Lung (tissue), 12 donors: Measurements from ENCODE around the gene PPP1R9B. TPM values are rescaled to one million over a fixed set of nuclear protein-coding genes. Genes with fewer than 3 reads are reported as not detected.

ENCODE experiments used
- ATAC-seq: fragments of 200-7000 bp; cut with Tn5 transposase; one replicate; pipeline ENCODE4 v1.9.1; 2020; ENCODE audit warnings: moderate number of reproducible peaks; ENCODE audit not compliant: insufficient read depth, low FRiP score
- DNase-seq, 3 donors: peaks; one replicate each; pipeline ENCODE4 v3.0.0-alpha.2; 2013 to 2017
- H3K27ac ChIP-seq, 2 donors: one replicate each; pipeline ENCODE4 v1.5.1; 2013; ENCODE audit warnings: mild to moderate bottlenecking in 2 of 2, moderate library complexity in 2 of 2, control low read depth in 1 of 2, inconsistent platforms in 1 of 2, low read depth in 1 of 2, low read length in 1 of 2
- H3K27me3 ChIP-seq, 3 donors: one replicate each; pipeline ENCODE4 v1.5.1; 2013; ENCODE audit warnings: low read length in 2 of 3; ENCODE audit not compliant: control insufficient read depth in 3 of 3, insufficient read depth in 3 of 3
- H3K36me3 ChIP-seq, 4 donors: one replicate each; pipeline ENCODE4 v1.5.1; 2013; ENCODE audit warnings: low read length in 4 of 4, mild to moderate bottlenecking in 1 of 4, moderate library complexity in 1 of 4; ENCODE audit not compliant: control insufficient read depth in 4 of 4, insufficient read depth in 4 of 4
- H3K4me1 ChIP-seq, 5 donors: one replicate each; pipeline ENCODE4 v1.5.1; 2013; ENCODE audit warnings: low read length in 5 of 5, mild to moderate bottlenecking in 2 of 5, moderate library complexity in 1 of 5; ENCODE audit not compliant: control insufficient read depth in 5 of 5, insufficient read depth in 5 of 5
- H3K4me3 ChIP-seq: one replicate; pipeline ENCODE4 v1.5.1; 2013; ENCODE audit warnings: mild to moderate bottlenecking, control low read depth, moderate library complexity
- H3K9ac ChIP-seq, 2 donors: one replicate each; pipeline ENCODE4 v1.5.1; 2013; ENCODE audit warnings: low read length in 2 of 2, control low read depth in 1 of 2; ENCODE audit not compliant: insufficient read depth in 1 of 2
- H3K9me3 ChIP-seq, 4 donors: one replicate each; pipeline ENCODE4 v1.5.1; 2013; ENCODE audit warnings: low read length in 3 of 4, mild to moderate bottlenecking in 1 of 4, moderate library complexity in 1 of 4; ENCODE audit not compliant: control insufficient read depth in 4 of 4, insufficient read depth in 3 of 4
- WGBS, 2 donors: extraction: QIAGEN DNeasy Blood & Tissue Kit; methylation state at CpG; one replicate each; pipeline ENCODE4 v1.1.7; 2013; 5-methylcytosine and 5-hydroxymethylcytosine counted together
- polyA plus RNA-seq, 2 donors: library from polyadenylated mRNA; stranded (reverse); fragments of 200-250 nt; gene quantifications; one replicate each; pipeline ENCODE4 v1.2.1, GENCODE V29; 2013
- total RNA-seq, 2 donors: library from RNA; depleted of rRNA in 1 of 2; stranded (reverse); fragments of >200 nt in 1 of 2; gene quantifications; one replicate each; pipeline ENCODE4 v1.2.1, GENCODE V29; 2014 to 2021
- TF ChIP-seq, protein P1 (sequence below): IDR thresholded peaks from 2 replicates; pipeline ENCODE4 v1.5.1; 2012; ENCODE audit warnings: mild to moderate bottlenecking; ENCODE audit errors: control extremely low read depth, extremely low read depth
- donor health status: control.
- donor health status: control.
- donor health status: Bipolar disorder and iron deficiency.
- donor health status: healthy.
- donor health status: DM: yes; HTN: yes; CAD: no.

Gene PPP1R9B
- total and polyA plus RNA-seq, 4 donors = 31.7 to 77.4 (median 49.8) TPM

DNA sequence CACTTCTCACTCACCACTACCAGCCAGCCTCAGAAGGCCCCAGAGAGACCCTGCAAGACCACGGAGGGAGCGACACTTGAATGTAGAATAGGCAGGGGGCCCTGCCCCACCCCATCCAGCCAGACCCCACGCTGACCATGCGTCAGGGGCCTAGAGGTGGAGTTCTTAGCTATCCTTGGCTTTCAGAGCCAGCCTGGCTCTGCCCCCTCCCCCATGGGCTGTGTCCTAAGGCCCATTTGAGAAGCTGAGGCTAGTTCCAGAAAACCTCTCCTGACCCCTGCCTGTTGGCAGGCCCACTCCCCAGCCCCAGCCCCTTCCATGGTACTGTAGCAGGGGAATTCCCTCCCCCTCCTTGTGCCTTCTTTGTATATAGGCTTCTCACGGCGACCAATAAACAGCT lies 60.4 kb downstream of the PPP1R9B start:
- ATAC-seq (no peak), DNase-seq (no peak)
- Histone ChIP-seq H3K9ac (no peak overlapping the region), H3K36me3 (peaks cover 0 to 30% (median 0%) of the 10 kb centered on the region in 4 donors), H3K27me3 (no peaks in the 10 kb centered on the region), H3K4me1 (peaks cover 0 to 13% (median 0%) of the 10 kb centered on the region in 5 donors), H3K27ac (no peak overlapping the region), H3K9me3 (no peaks in the 10 kb centered on the region), H3K4me3 (no peak overlapping the region)
- WGBS, 2 donors = 83 to 92% methylated on average over 6 of the region's 6 CpGs
- TF ChIP-seq, protein P1, sequence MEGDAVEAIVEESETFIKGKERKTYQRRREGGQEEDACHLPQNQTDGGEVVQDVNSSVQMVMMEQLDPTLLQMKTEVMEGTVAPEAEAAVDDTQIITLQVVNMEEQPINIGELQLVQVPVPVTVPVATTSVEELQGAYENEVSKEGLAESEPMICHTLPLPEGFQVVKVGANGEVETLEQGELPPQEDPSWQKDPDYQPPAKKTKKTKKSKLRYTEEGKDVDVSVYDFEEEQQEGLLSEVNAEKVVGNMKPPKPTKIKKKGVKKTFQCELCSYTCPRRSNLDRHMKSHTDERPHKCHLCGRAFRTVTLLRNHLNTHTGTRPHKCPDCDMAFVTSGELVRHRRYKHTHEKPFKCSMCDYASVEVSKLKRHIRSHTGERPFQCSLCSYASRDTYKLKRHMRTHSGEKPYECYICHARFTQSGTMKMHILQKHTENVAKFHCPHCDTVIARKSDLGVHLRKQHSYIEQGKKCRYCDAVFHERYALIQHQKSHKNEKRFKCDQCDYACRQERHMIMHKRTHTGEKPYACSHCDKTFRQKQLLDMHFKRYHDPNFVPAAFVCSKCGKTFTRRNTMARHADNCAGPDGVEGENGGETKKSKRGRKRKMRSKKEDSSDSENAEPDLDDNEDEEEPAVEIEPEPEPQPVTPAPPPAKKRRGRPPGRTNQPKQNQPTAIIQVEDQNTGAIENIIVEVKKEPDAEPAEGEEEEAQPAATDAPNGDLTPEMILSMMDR = no peak

GRCh38 chr17:50088952-50089825 lies 61.3 kb downstream of the PPP1R9B start:
- Histone ChIP-seq H3K27ac (no peak overlapping the region), H3K4me1 (peaks cover 0 to 13% (median 0%) of the 10 kb centered on the region in 5 donors), H3K36me3 (peaks cover 0 to 30% (median 0%) of the 10 kb centered on the region in 4 donors), H3K9ac (no peak overlapping the region), H3K9me3 (no peaks in the 10 kb centered on the region), H3K4me3 (no peak overlapping the region), H3K27me3 (no peaks in the 10 kb centered on the region)
- 86 to 95% methylated on average over 25 of the region's 25 CpGs for WGBS, 2 donors
- TF ChIP-seq, protein P1 = no peak
- ATAC-seq (no peak), DNase-seq (no peak)

DNA sequence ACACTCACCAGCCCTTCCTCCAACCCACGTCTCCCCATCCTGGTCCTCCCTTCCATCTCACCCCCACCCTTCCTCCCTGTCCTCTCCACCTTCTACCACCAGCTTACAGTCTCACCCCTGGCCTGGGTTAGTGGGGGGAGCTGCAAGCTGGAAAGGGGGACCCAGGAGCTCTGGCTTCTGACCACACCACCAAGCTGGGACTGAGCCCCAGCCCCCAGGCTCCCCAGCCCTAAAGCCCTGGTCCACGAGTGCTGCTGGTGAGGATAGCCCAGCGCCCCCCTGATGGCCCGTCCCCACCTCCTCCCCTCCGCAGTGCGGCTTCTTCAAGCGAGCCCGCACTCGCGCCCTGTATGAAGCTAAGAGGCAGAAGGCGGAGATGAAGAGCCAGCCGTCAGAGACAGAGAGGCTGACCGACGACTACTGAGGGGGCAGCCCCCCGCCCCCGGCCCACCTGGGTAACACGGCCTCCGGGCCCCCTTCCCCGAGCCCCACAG lies 62.5 kb downstream of the PPP1R9B start:
- ATAC-seq = no peak
- no peak overlapping the region for H3K9ac ChIP-seq
- no peaks in the 10 kb centered on the region for H3K27me3 ChIP-seq
- H3K4me3 ChIP-seq = no peak overlapping the region
- WGBS, 2 donors = 91% methylated on average over 19 of the region's 19 CpGs
- no peak for DNase-seq
- TF ChIP-seq, protein P1 = no peak
- H3K36me3 ChIP-seq = peaks cover 0 to 31% (median 0%) of the 10 kb centered on the region in 4 donors
- H3K4me1 ChIP-seq = peaks cover 0 to 8% (median 0%) of the 10 kb centered on the region in 5 donors
- H3K9me3 ChIP-seq = no peaks in the 10 kb centered on the region
- H3K27ac ChIP-seq = no peak overlapping the region
